ENCODE results near the gene CREB3L1. TPM values are rescaled to one million over a fixed set of nuclear protein-coding genes. Genes with fewer than 3 reads are reported as not detected.

CREB3L1 gene
- total and polyA plus RNA-seq, 2 of the 13 experiments (the other 11 are each of a cell fraction or from before 2014, with no cell fraction given): not detected

- TF ChIP-seq HOMEZ (CRISPR knock-in tag; IDR thresholded peaks at IDR 0.05; ENCODE audit: low read depth) (no peak), SNAPC5 (CRISPR knock-in tag; IDR thresholded peaks at IDR 0.05; ENCODE audit: borderline replicate concordance) (no peak), ATF7 (IDR thresholded peaks at IDR 0.05) (no peak), ATF7 (CRISPR knock-in tag; IDR thresholded peaks at IDR 0.05) (no peak), THAP9 (CRISPR knock-in tag; IDR thresholded peaks at IDR 0.05; ENCODE audit: borderline replicate concordance) (0 out of 2 replicates have a peak, but pooled peaks have one; percentile 25), HNRNPH1 (optimal IDR thresholded peaks at IDR 0.05; ENCODE audit: low read depth, low read length) (no peak), JARID2 (CRISPR knock-in tag; IDR thresholded peaks at IDR 0.05; ENCODE audit: insufficient replicate concordance) (no peak), SNAI1 (CRISPR knock-in tag; IDR thresholded peaks at IDR 0.05; ENCODE audit: borderline replicate concordance) (no peak), BATF2 (CRISPR knock-in tag; IDR thresholded peaks at IDR 0.05) (no peak), HDAC6 (IDR thresholded peaks at IDR 0.05; ENCODE audit: low read depth, low read length) (no peak), FOXC1 (CRISPR knock-in tag; IDR thresholded peaks at IDR 0.05; ENCODE audit: borderline replicate concordance) (no peak), ZNF235 (CRISPR knock-in tag; IDR thresholded peaks at IDR 0.05; ENCODE audit: borderline replicate concordance) (no peak), HMGXB4 (CRISPR knock-in tag; IDR thresholded peaks at IDR 0.05; ENCODE audit: borderline replicate concordance in 1 of 2, low read depth in 1 of 2) (no peak), HNRNPLL (IDR thresholded peaks at IDR 0.05; ENCODE audit: low read depth, low read length, poor library complexity, severe bottlenecking) (peak; percentile 38), ZKSCAN5 (CRISPR knock-in tag; IDR thresholded peaks at IDR 0.05) (no peak), CHCHD3 (CRISPR knock-in tag; IDR thresholded peaks at IDR 0.05) (no peak), ZNF446 (CRISPR knock-in tag; IDR thresholded peaks at IDR 0.05) (no peak), ZNF781 (CRISPR knock-in tag; IDR thresholded peaks at IDR 0.05; ENCODE audit: borderline replicate concordance, not compliant biosample characterization) (peak; percentile 56), NBN (conservative IDR thresholded peaks at IDR 0.05) (no peak), POLR2A (IDR thresholded peaks at IDR 0.05; ENCODE audit: insufficient read depth in 1 of 2, low read depth in 2 of 2, low read length in 2 of 2) (no peak), ETV5 (CRISPR knock-in tag; IDR thresholded peaks at IDR 0.05; ENCODE audit: borderline replicate concordance) (peak; percentile 44), SAP130 (CRISPR knock-in tag; IDR thresholded peaks at IDR 0.05; ENCODE audit: low read depth) (peak; percentile 46; the same call in 1 of the 2 replicates), ZNF878 (CRISPR knock-in tag; IDR thresholded peaks at IDR 0.05) (no peak)
Observed at GRCh38 chr11:46254133-46254491, 23.4 kb upstream of the CREB3L1 start (continued).
